GM12891 (cell line): ENCODE results near the gene TARS2.

Experiments used
- PAX5 ChIP-seq: IDR thresholded peaks from 2 replicates; pipeline ENCODE4 v1.6.1; 2011; ENCODE audit warnings: low read length, moderate library complexity, mild to moderate bottlenecking; ENCODE audit not compliant: insufficient read depth, severe bottlenecking
- POLR2A ChIP-seq: IDR thresholded peaks from 2 replicates; pipeline ENCODE4 v1.6.1; 2011; ENCODE audit warnings: low read depth, low read length, control low read depth
- POLR2AphosphoS5 ChIP-seq: IDR thresholded peaks from 2 replicates; pipeline ENCODE4 v1.6.1; 2011; ENCODE audit warnings: low read depth, low read length, control low read depth
- POU2F2 ChIP-seq: IDR thresholded peaks from 2 replicates; pipeline ENCODE4 v1.6.1; 2011; ENCODE audit warnings: low read depth, mild to moderate bottlenecking, control low read depth, low read length, moderate library complexity
- SPI1 ChIP-seq: IDR thresholded peaks from 2 replicates; pipeline ENCODE4 v1.6.1; 2011; ENCODE audit warnings: low read depth, low read length, control low read depth
- TAF1 ChIP-seq: IDR thresholded peaks from 2 replicates; pipeline ENCODE4 v1.6.1; 2011; ENCODE audit warnings: low read depth, low read length, control low read depth

- TF ChIP-seq TAF1 (no peak), POLR2A (no peak), POLR2AphosphoS5 (no peak), PAX5 (no peak), POU2F2 (no peak), SPI1 (no peak)
These were observed 50.8 kb downstream of the TARS2 start for GRCh38 chr1:150537732-150538684.
